H1 (cell line): Measurements from ENCODE around the gene EIF4EBP2. TPM values are rescaled to one million over a fixed set of nuclear protein-coding genes. Genes with fewer than 3 reads are reported as not detected.

Source experiments
- CTCF ChIA-PET: fragments of 300-600 bp; sonication (Branson Sonifier 250); formaldehyde crosslinking; loops from one replicate; lab custom pipeline; 2021; ENCODE audit not compliant: partially characterized antibody; lab: Charles Lee
- POLR2A ChIA-PET: fragments of 300-600 bp; sonication (Branson Sonifier 250); formaldehyde crosslinking; loops from one replicate; lab custom pipeline; 2021; ENCODE audit warnings: inconsistent platforms; ENCODE audit not compliant: partially characterized antibody; lab: Charles Lee
- DNase-seq, 2 experiments: peaks; one replicate each; pipeline versions ENCODE4 v3.0.0 to v3.0.0-alpha.2; 2010 to 2022; ENCODE audit warnings: low spot score in 2 of 2, low read depth in 1 of 2, mixed read lengths in 1 of 2
- FAIRE-seq: peaks from 2 replicates; lab custom pipeline; 2011; peaks lifted over from hg19 to GRCh38; lab: Jason Lieb, UNC
- H2AFZ ChIP-seq: 2 replicates; pipeline ENCODE4 v1.8.1; 2012; ENCODE audit warnings: low read length, inconsistent platforms
- H2AK5ac ChIP-seq: 2 replicates; pipeline ENCODE4 v1.6.1; 2013; ENCODE audit warnings: low read depth, low read length
- H2BK120ac ChIP-seq: replicated peaks from 2 replicates; pipeline ENCODE3; 2013; ENCODE audit warnings: low read depth, low read length, inconsistent platforms
- H2BK12ac ChIP-seq: 2 replicates; pipeline ENCODE4 v1.6.1; 2013; ENCODE audit warnings: low read depth, low read length
- H2BK15ac ChIP-seq: 2 replicates; pipeline ENCODE4 v1.6.1; 2013; ENCODE audit warnings: low read length
- H2BK20ac ChIP-seq: 2 replicates; pipeline ENCODE4 v1.6.1; 2013; ENCODE audit warnings: low read length
- H2BK5ac ChIP-seq: 2 replicates; pipeline ENCODE4 v1.6.1; 2013; ENCODE audit warnings: low read depth, low read length
- H3K14ac ChIP-seq: 2 replicates; pipeline ENCODE4 v1.6.1; 2013; ENCODE audit warnings: inconsistent platforms; ENCODE audit not compliant: insufficient read length
- H3K18ac ChIP-seq: 2 replicates; pipeline ENCODE4 v1.6.1; 2013; ENCODE audit warnings: low read length; ENCODE audit errors: extremely low read depth
- H3K23ac ChIP-seq: 2 replicates; pipeline ENCODE4 v1.6.1; 2013; ENCODE audit warnings: inconsistent platforms; ENCODE audit not compliant: insufficient read length
- H3K23me2 ChIP-seq: 2 replicates; pipeline ENCODE4 v1.6.1; 2013; ENCODE audit warnings: low read depth, low read length
- H3K27ac ChIP-seq: 2 replicates; pipeline ENCODE4 v1.6.1; 2011; ENCODE audit warnings: low read depth, low read length, inconsistent platforms
- H3K27me3 ChIP-seq, 4 experiments: replicated peaks in 1 of 4; 1 replicate in 1 of 4; 2 replicates in 3 of 4; pipeline versions ENCODE4 v1.6.1 to v1.8.1; 2011 to 2013; ENCODE audit warnings: low read length in 3 of 4, mild to moderate bottlenecking in 3 of 4, inconsistent platforms in 2 of 4, mixed read lengths in 2 of 4, moderate library complexity in 1 of 4; ENCODE audit not compliant: control insufficient read depth in 3 of 4, insufficient read depth in 3 of 4; ENCODE audit errors: extremely low read depth in 1 of 4
- H3K36me3 ChIP-seq, 4 experiments: 2 replicates each; pipeline versions ENCODE4 v1.6.1 to v1.8.1; 2011 to 2013; ENCODE audit warnings: mild to moderate bottlenecking in 4 of 4, low read length in 3 of 4, moderate library complexity in 2 of 4, control low read depth in 1 of 4, inconsistent platforms in 1 of 4; ENCODE audit not compliant: insufficient read depth in 4 of 4, control insufficient read depth in 2 of 4
- H3K4ac ChIP-seq: replicated peaks from 2 replicates; pipeline ENCODE3; 2013; ENCODE audit warnings: low read length, low read depth, mixed read lengths, inconsistent platforms; ENCODE audit not compliant: insufficient read length
- H3K4me1 ChIP-seq, 4 experiments: replicated peaks in 1 of 4; 1 replicate in 1 of 4; 2 replicates in 3 of 4; pipeline versions ENCODE4 v1.6.1 to v1.8.1; 2011 to 2013; ENCODE audit warnings: low read length in 3 of 4, inconsistent platforms in 2 of 4, mixed read lengths in 1 of 4; ENCODE audit not compliant: insufficient read depth in 4 of 4, control insufficient read depth in 3 of 4
- H3K4me2 ChIP-seq, 2 experiments: 2 replicates each; pipeline versions ENCODE4 v1.6.1 to v1.8.1; 2011 to 2013; ENCODE audit warnings: low read depth in 2 of 2, low read length in 2 of 2, control low read depth in 1 of 2, inconsistent platforms in 1 of 2, mild to moderate bottlenecking in 1 of 2; ENCODE audit not compliant: insufficient read depth in 1 of 2
- H3K4me3 ChIP-seq, 4 experiments: fragments of 200-600, 300-600 bp in 1 of 4; sonication (generic), shearing (Covaris generic), sonication (Bioruptor Twin) in 1 of 4; 2 replicates each; pipeline versions ENCODE4 v1.5.1 to v1.8.1; 2011 to 2016; ENCODE audit warnings: low read length in 4 of 4, low read depth in 3 of 4, control low read depth in 2 of 4, inconsistent platforms in 2 of 4, mild to moderate bottlenecking in 2 of 4, mixed read lengths in 1 of 4, moderate library complexity in 1 of 4; ENCODE audit not compliant: insufficient read depth in 2 of 4; ENCODE audit errors: extremely low read depth in 1 of 4
- H3K56ac ChIP-seq: replicated peaks from 2 replicates; pipeline ENCODE3; 2013; ENCODE audit warnings: low read depth, mild to moderate bottlenecking, mixed read lengths, low read length, inconsistent platforms; ENCODE audit not compliant: insufficient read length
- H3K79me1 ChIP-seq: 2 replicates; pipeline ENCODE4 v1.6.1; 2013; ENCODE audit warnings: low read depth, low read length, control low read depth
- H3K79me2 ChIP-seq, 2 experiments: 2 replicates each; pipeline versions ENCODE4 v1.6.1 to v1.8.1; 2012 to 2013; ENCODE audit warnings: low read length in 2 of 2, mild to moderate bottlenecking in 2 of 2, inconsistent platforms in 1 of 2; ENCODE audit not compliant: insufficient read depth in 2 of 2, control insufficient read depth in 1 of 2
- H3K9ac ChIP-seq, 4 experiments: replicated peaks in 1 of 4; 1 replicate in 1 of 4; 2 replicates in 3 of 4; pipeline versions ENCODE4 v1.6.1 to v1.8.1; 2011 to 2013; ENCODE audit warnings: low read depth in 3 of 4, low read length in 3 of 4, control low read depth in 2 of 4, mild to moderate bottlenecking in 2 of 4, moderate library complexity in 2 of 4, inconsistent platforms in 1 of 4; ENCODE audit errors: extremely low read depth in 1 of 4
- H3K9me3 ChIP-seq, 2 experiments: 2 replicates each; pipeline versions ENCODE4 v1.6.1 to v1.8.1; 2012 to 2013; ENCODE audit warnings: mild to moderate bottlenecking in 2 of 2, moderate library complexity in 2 of 2, control low read depth in 1 of 2, inconsistent platforms in 1 of 2, low read depth in 1 of 2, low read length in 1 of 2, mixed read lengths in 1 of 2; ENCODE audit not compliant: insufficient read depth in 2 of 2
- H4K20me1 ChIP-seq, 2 experiments: replicated peaks in 1 of 2; 2 replicates each; pipeline versions ENCODE3 to v1.8.1; 2011 to 2013; ENCODE audit warnings: inconsistent platforms in 2 of 2, low read length in 2 of 2, mild to moderate bottlenecking in 1 of 2; ENCODE audit not compliant: insufficient read depth in 2 of 2, control insufficient read depth in 1 of 2
- H4K5ac ChIP-seq: 2 replicates; pipeline ENCODE4 v1.6.1; 2013; ENCODE audit warnings: low read length, low read depth, mixed read lengths, inconsistent platforms; ENCODE audit not compliant: insufficient read length
- H4K8ac ChIP-seq: 2 replicates; pipeline ENCODE4 v1.8.0; 2013; ENCODE audit warnings: mild to moderate bottlenecking, moderate library complexity, low read length, inconsistent platforms; ENCODE audit not compliant: insufficient read depth; ENCODE audit errors: extremely low read depth
- H4K91ac ChIP-seq: replicated peaks from 2 replicates; pipeline ENCODE3; 2013; ENCODE audit warnings: low read length, mixed read lengths, inconsistent platforms; ENCODE audit not compliant: insufficient read length
- CBX5 ChIP-seq: fragments of 300-800, 300-1000 bp; sonication (generic); IDR thresholded peaks from 2 replicates; pipeline ENCODE4 v1.7.1; 2016; ENCODE audit warnings: antibody characterized with exemption, low read length, low read depth
- EGR1 ChIP-seq: IDR thresholded peaks from 2 replicates; pipeline ENCODE4 v1.6.1; 2011; ENCODE audit warnings: low read depth, low read length, borderline replicate concordance
- EP300 ChIP-seq, 2 experiments: IDR thresholded peaks; 1 replicate in 1 of 2; 2 replicates in 1 of 2; pipeline ENCODE4 v1.6.1; 2011 to 2012; ENCODE audit warnings: low read depth in 2 of 2, low read length in 2 of 2, mild to moderate bottlenecking in 2 of 2, borderline replicate concordance in 1 of 2, inconsistent platforms in 1 of 2, moderate library complexity in 1 of 2
- JUN ChIP-seq: IDR thresholded peaks from 2 replicates; pipeline ENCODE4 v1.6.1; 2011; ENCODE audit warnings: low read depth, mild to moderate bottlenecking, improper control_type of control experiment, low read length
- KDM4A ChIP-seq: IDR thresholded peaks from one replicate; pipeline ENCODE4 v1.7.1; 2012; ENCODE audit warnings: low read depth, mild to moderate bottlenecking, moderate library complexity, low read length, inconsistent platforms; ENCODE audit not compliant: severe bottlenecking
- KDM5A ChIP-seq: fragments of 200-600 bp; IDR thresholded peaks from 2 replicates; pipeline ENCODE4 v1.7.1; 2012; ENCODE audit warnings: mild to moderate bottlenecking, low read length, inconsistent platforms, mixed read lengths
- MAFK ChIP-seq: IDR thresholded peaks from 2 replicates; pipeline ENCODE4 v1.6.1; 2012; ENCODE audit warnings: low read depth, mild to moderate bottlenecking, improper control_type of control experiment, low read length
- SAP30 ChIP-seq: fragments of 300-600 bp; sonication (generic); IDR thresholded peaks from 2 replicates; pipeline ENCODE4 v1.7.1; 2012; ENCODE audit warnings: low read length, moderate library complexity, mild to moderate bottlenecking, inconsistent platforms; ENCODE audit not compliant: insufficient read depth, insufficient replicate concordance
- TCF12 ChIP-seq: IDR thresholded peaks from 2 replicates; pipeline ENCODE4 v1.6.1; 2011; ENCODE audit warnings: low read depth, mild to moderate bottlenecking, low read length
- WGBS, 2 experiments: shearing (Covaris generic) in 1 of 2; methylation state at CpG; one replicate each; pipeline versions ENCODE4 v1.1.6 to v1.1.7; 2013 to 2015; ENCODE audit warnings: low lambda C conversion rate in 2 of 2, mixed read lengths in 2 of 2, inconsistent platforms in 1 of 2, low coverage in 1 of 2, missing lambda C conversion rate in 1 of 2; ENCODE audit not compliant: insufficient replicate concordance in 2 of 2, insufficient coverage in 1 of 2, insufficient read length in 1 of 2; ENCODE audit errors: extremely low coverage in 1 of 2, missing lambda C conversion rate in 1 of 2; 5-methylcytosine and 5-hydroxymethylcytosine counted together
- polyA plus RNA-seq, 7 experiments: library from polyadenylated mRNA; depleted of rRNA in 3 of 7; stranded (reverse) in 5 of 7; unstranded in 2 of 7; fragments of >200 nt in 5 of 7; fragments of 200-250 nt in 2 of 7; gene quantifications; 1 replicate in 5 of 7; 2 replicates in 1 of 7; 4 replicates in 1 of 7; pipeline versions ENCODE4 v1.2.1 to v1.2.3, GENCODE V29; 2011 to 2013; ENCODE audit warnings: missing spikeins in 2 of 7, mixed read lengths in 2 of 7
- total RNA-seq: library from RNA; stranded (reverse); fragmentation: NEBNext Ultra II Directional; extraction: Animal tissue kit (Norgen Biotek cat#: 25700); gene quantifications from 2 replicates; pipeline ENCODE4 v1.2.1, GENCODE V29; 2021
- TF ChIP-seq, protein P1 (sequence below): IDR thresholded peaks from 2 replicates; pipeline ENCODE4 v1.6.1; 2012; ENCODE audit warnings: low read length, inconsistent platforms

Gene EIF4EBP2
- total and polyA plus RNA-seq, 2 of the 8 experiments (the other 6 are each of a cell fraction or from before 2014, with no cell fraction given): 55.3 to 144 TPM

DNA sequence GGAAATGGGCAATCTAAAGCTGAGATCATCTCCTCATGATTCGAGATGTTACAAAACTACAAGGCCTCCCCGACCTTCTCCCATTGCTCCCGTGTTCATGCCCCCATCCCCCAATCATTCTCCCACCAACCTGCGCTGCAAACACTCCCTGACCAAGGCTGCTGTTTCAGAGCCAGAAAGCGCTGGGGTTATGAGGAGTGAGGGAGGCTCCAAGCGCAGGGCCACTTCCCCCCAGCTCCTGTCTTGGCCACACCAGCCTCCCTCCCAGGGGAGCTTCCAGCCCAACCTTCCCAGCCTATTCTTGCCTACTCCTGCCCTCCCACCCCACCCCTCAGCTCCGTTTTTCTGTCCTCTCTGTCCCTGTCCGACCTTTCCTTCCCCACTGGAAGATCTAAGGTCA, 52.2 kb downstream of the EIF4EBP2 start:
- no peak overlapping the region for H3K23ac ChIP-seq
- no peaks in the 10 kb centered on the region for H3K79me2 ChIP-seq
- H4K91ac ChIP-seq: peak overlapping the region; percentile 62
- H3K4me1 ChIP-seq: peaks cover 10 to 39% (median 24%) of the 10 kb centered on the region in 4 experiments
- no peak overlapping the region for H3K9ac ChIP-seq
- peak; percentile 57 for FAIRE-seq
- peaks cover 12% of the 10 kb centered on the region; the same call in 1 of the 2 replicates for H3K23me2 ChIP-seq
- 11% methylated on average over 8 of the region's 8 CpGs; no CpG with 5 or more reads in 1 of the 2 experiments for WGBS, 2 experiments
- H2BK5ac ChIP-seq: peak overlapping the region; percentile 16; the same call in 1 of the 2 replicates
- H2AFZ ChIP-seq: no peak overlapping the region
- peak overlapping the region in 2 of 4 experiments; percentile 10 to 39; a peak in 1 of 8 replicates for H3K4me3 ChIP-seq
- H3K79me1 ChIP-seq: no peaks in the 10 kb centered on the region
- CTCF ChIA-PET: interaction anchor here (0.6 to 43.0 kb wide), 13 partner anchors 10 to 359 kb away, joined by 3 to 908 read pairs (median 6); no protein-coding TSS in a partner anchor
- no peak overlapping the region for H2BK120ac ChIP-seq
- peak overlapping the region; percentile 51; the same call in 1 of the 2 replicates for H2BK20ac ChIP-seq
- no peak overlapping the region for H3K4ac ChIP-seq
- no peaks in the 10 kb centered on the region for H3K9me3 ChIP-seq
- H3K14ac ChIP-seq: no peak overlapping the region
- H3K27ac ChIP-seq: no peak overlapping the region
- DNase-seq: no peak
- peak overlapping the region; percentile 91 for H2BK12ac ChIP-seq
- no peaks in the 10 kb centered on the region for H4K20me1 ChIP-seq
- peak overlapping the region; percentile 49 to 62 for H3K4me2 ChIP-seq
- no peak overlapping the region for H4K8ac ChIP-seq
- peak overlapping the region; percentile 20; the same call in 1 of the 2 replicates for H3K18ac ChIP-seq
- H3K27me3 ChIP-seq: peaks cover 21 to 49% (median 48%) of the 10 kb centered on the region in 4 experiments
- H4K5ac ChIP-seq: no peak overlapping the region
- peak overlapping the region; percentile 46; the same call in 1 of the 2 replicates for H2BK15ac ChIP-seq
- H3K56ac ChIP-seq: no peak overlapping the region
- H2AK5ac ChIP-seq: 0 out of 2 replicates have a peak overlapping the region, but pooled peaks have one; percentile 20
- POLR2A ChIA-PET: interaction anchor here (0.6 to 3.8 kb wide), 6 partner anchors 10 to 75 kb away, joined by 3 to 28 read pairs (median 4); partner anchors contain the start of gene NODAL
- H3K36me3 ChIP-seq: no peaks in the 10 kb centered on the region; a peak in 1 of 8 replicates
- TF ChIP-seq TCF12 (no peak), KDM4A (no peak), JUN (no peak), EP300 (IDR thresholded peaks at IDR 0.05; ENCODE audit: borderline replicate concordance in 1 of 2, low read depth in 2 of 2, low read length in 2 of 2) (no peak), CBX5 (no peak), SAP30 (no peak), MAFK (no peak), EGR1 (no peak), KDM5A (no peak)
- TF ChIP-seq, protein P1, sequence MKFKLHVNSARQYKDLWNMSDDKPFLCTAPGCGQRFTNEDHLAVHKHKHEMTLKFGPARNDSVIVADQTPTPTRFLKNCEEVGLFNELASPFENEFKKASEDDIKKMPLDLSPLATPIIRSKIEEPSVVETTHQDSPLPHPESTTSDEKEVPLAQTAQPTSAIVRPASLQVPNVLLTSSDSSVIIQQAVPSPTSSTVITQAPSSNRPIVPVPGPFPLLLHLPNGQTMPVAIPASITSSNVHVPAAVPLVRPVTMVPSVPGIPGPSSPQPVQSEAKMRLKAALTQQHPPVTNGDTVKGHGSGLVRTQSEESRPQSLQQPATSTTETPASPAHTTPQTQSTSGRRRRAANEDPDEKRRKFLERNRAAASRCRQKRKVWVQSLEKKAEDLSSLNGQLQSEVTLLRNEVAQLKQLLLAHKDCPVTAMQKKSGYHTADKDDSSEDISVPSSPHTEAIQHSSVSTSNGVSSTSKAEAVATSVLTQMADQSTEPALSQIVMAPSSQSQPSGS: no peak
